Activated CD4-positive, alpha-beta T cell treated with anti-CD3 and anti-CD28 coated beads, Interleukin-2, amount 10 ng/mL, durations not matched to agents 7 days and 5 days (primary cell): ENCODE results near the gene LILRB5. TPM values are rescaled to one million over a fixed set of nuclear protein-coding genes. Genes with fewer than 3 reads are reported as not detected.
"Not testable (repeated sequence)": the region's sequence is repeated elsewhere in the genome, so short reads cannot be mapped to it uniquely, and the experiment has no call there.

Source experiments
- CTCF ChIA-PET: fragments of 350-600 bp; sonication (Branson Sonifier 250); formaldehyde crosslinking; loops from one replicate; lab custom pipeline; 2021; ENCODE audit warnings: antibody characterized with exemption; lab: Charles Lee
- POLR2A ChIA-PET: fragments of 350-600 bp; sonication (Branson Sonifier 250); formaldehyde crosslinking; loops from one replicate; lab custom pipeline; 2021; ENCODE audit warnings: antibody characterized with exemption; lab: Charles Lee
- DNase-seq: peaks from one replicate; pipeline ENCODE4 v3.0.0-alpha.2; 2020
- H3K27ac Mint-ChIP-seq: one replicate; pipeline ENCODE4 v1.8.0; 2021; ENCODE audit warnings: mild to moderate bottlenecking, moderate library complexity, mixed read lengths
- H3K27me3 Mint-ChIP-seq: one replicate; pipeline ENCODE4 v1.8.0; 2021; ENCODE audit warnings: mixed read lengths
- H3K36me3 Mint-ChIP-seq: one replicate; pipeline ENCODE4 v1.8.0; 2021; ENCODE audit warnings: low read depth, mixed read lengths
- H3K4me1 Mint-ChIP-seq: one replicate; pipeline ENCODE4 v1.8.0; 2021; ENCODE audit warnings: mixed read lengths
- H3K4me3 Mint-ChIP-seq: one replicate; pipeline ENCODE4 v1.8.0; 2021; ENCODE audit warnings: mild to moderate bottlenecking, moderate library complexity, mixed read lengths
- H3K9me3 Mint-ChIP-seq: one replicate; pipeline ENCODE4 v1.8.0; 2021; ENCODE audit warnings: mixed read lengths
- total RNA-seq, 2 experiments: library from RNA; stranded (reverse); gene quantifications; one replicate each; pipeline ENCODE4 v1.2.3, GENCODE V29; 2021

Gene LILRB5
- not detected for total RNA-seq

GRCh38 chr19:54257116-54257480 is at the start of gene LILRB5:
Gene LILRB5, minus strand, starts transcription at chr19:54257273. Its CDS starts 80 bp downstream, at chr19:54257193.
- Mint-ChIP-seq H3K4me3 (no peak within 1 kb of the TSS), H3K4me1 (no peaks in the 10 kb centered on the region), H3K36me3 (no peaks in the 10 kb centered on the region), H3K27ac (no peak within 1 kb of the TSS), H3K27me3 (no peaks in the 10 kb centered on the region), H3K9me3 (no peaks in the 10 kb centered on the region)
- ChIA-PET POLR2A (interaction anchor here (0.6 kb wide), 1 partner anchor 167 kb away, joined by 3 read pairs; no protein-coding TSS in a partner anchor), CTCF (no interaction called here)
- DNase-seq: no peak

GRCh38 chr19:54305141-54305540 is 48.1 kb upstream of the LILRB5 start:
- no peak overlapping the region for H3K4me3 Mint-ChIP-seq
- ChIA-PET POLR2A (no interaction called here), CTCF (no interaction called here)
- no peak for DNase-seq
- no peaks in the 10 kb centered on the region for H3K9me3 Mint-ChIP-seq
- peaks cover 10% of the 10 kb centered on the region for H3K27me3 Mint-ChIP-seq
- no peak overlapping the region for H3K27ac Mint-ChIP-seq
- H3K4me1 Mint-ChIP-seq: peaks cover 29% of the 10 kb centered on the region
- no peaks in the 10 kb centered on the region for H3K36me3 Mint-ChIP-seq

- peaks cover 29% of the 10 kb centered on the region for H3K4me1 Mint-ChIP-seq
- no peaks in the 10 kb centered on the region for H3K9me3 Mint-ChIP-seq
- H3K27ac Mint-ChIP-seq: no peak overlapping the region
- H3K27me3 Mint-ChIP-seq: peaks cover 18% of the 10 kb centered on the region
- no peaks in the 10 kb centered on the region for H3K36me3 Mint-ChIP-seq
- DNase-seq: no peak
- ChIA-PET CTCF (no interaction called here), POLR2A (no interaction called here)
- H3K4me3 Mint-ChIP-seq: no peak overlapping the region
These were observed 45.2 kb upstream of the LILRB5 start for GRCh38 chr19:54302257-54302656.

GRCh38 chr19:54299515-54299914 is 42.4 kb upstream of the LILRB5 start:
- ChIA-PET POLR2A (no interaction called here), CTCF (interaction anchor here (0.5 kb wide), 1 partner anchor 280 kb away, joined by 4 read pairs; no protein-coding TSS in a partner anchor)
- peaks cover 17% of the 10 kb centered on the region for H3K4me1 Mint-ChIP-seq
- H3K36me3 Mint-ChIP-seq: no peaks in the 10 kb centered on the region
- H3K4me3 Mint-ChIP-seq: no peak overlapping the region
- no peak for DNase-seq
- H3K9me3 Mint-ChIP-seq: no peaks in the 10 kb centered on the region
- peaks cover 18% of the 10 kb centered on the region for H3K27me3 Mint-ChIP-seq
- no peak overlapping the region for H3K27ac Mint-ChIP-seq

DNA sequence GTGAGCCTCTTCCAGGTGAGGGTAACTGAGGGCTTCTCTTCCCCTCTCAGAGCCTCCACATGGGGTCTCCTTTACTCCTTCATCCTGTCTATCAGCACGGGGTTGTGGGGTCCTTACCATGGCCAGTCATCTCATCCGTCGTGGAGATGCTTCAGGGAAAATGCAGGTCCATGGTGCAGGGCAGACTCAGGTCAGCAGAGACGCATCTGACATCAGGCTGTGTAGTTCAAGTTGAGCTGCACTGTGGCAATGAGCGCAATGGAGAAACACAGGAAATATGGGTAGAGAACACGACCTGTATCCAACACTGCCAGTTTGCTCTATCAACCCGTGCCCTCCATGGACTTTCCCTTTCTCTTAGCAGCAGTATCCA is 42.0 kb upstream of the LILRB5 start:
- peaks cover 18% of the 10 kb centered on the region for H3K27me3 Mint-ChIP-seq
- CTCF ChIA-PET: interaction anchor here (0.5 kb wide), 1 partner anchor 280 kb away, joined by 4 read pairs; no protein-coding TSS in a partner anchor
- POLR2A ChIA-PET: no interaction called here
- no peak overlapping the region for H3K27ac Mint-ChIP-seq
- DNase-seq: no peak
- peaks cover 13% of the 10 kb centered on the region for H3K4me1 Mint-ChIP-seq
- H3K4me3 Mint-ChIP-seq: no peak overlapping the region
- H3K9me3 Mint-ChIP-seq: no peaks in the 10 kb centered on the region
- no peaks in the 10 kb centered on the region for H3K36me3 Mint-ChIP-seq

- POLR2A ChIA-PET: no interaction called here
- no peak overlapping the region for H3K27ac Mint-ChIP-seq
- no peaks in the 10 kb centered on the region for H3K36me3 Mint-ChIP-seq
- CTCF ChIA-PET: no interaction called here
- no peaks in the 10 kb centered on the region for H3K9me3 Mint-ChIP-seq
- DNase-seq: no peak
- peaks cover 7% of the 10 kb centered on the region for H3K4me1 Mint-ChIP-seq
- H3K27me3 Mint-ChIP-seq: peaks cover 19% of the 10 kb centered on the region
- no peak overlapping the region for H3K4me3 Mint-ChIP-seq
These were observed 41.5 kb upstream of the LILRB5 start for GRCh38 chr19:54298357-54299125.

- DNase-seq: no peak
- Mint-ChIP-seq H3K27me3 (peaks cover 25% of the 10 kb centered on the region), H3K4me3 (no peak overlapping the region), H3K9me3 (no peaks in the 10 kb centered on the region), H3K4me1 (peaks cover 3% of the 10 kb centered on the region), H3K36me3 (no peaks in the 10 kb centered on the region), H3K27ac (no peak overlapping the region)
- ChIA-PET POLR2A (no interaction called here), CTCF (no interaction called here)
These were observed 40.8 kb upstream of the LILRB5 start for GRCh38 chr19:54297759-54298305.

GRCh38 chr19:54294539-54294938 is 37.5 kb upstream of the LILRB5 start:
- Mint-ChIP-seq H3K36me3 (no peaks in the 10 kb centered on the region), H3K9me3 (no peaks in the 10 kb centered on the region), H3K4me1 (no peaks in the 10 kb centered on the region), H3K4me3 (no peak overlapping the region), H3K27me3 (peaks cover 15% of the 10 kb centered on the region), H3K27ac (no peak overlapping the region)
- ChIA-PET CTCF (no interaction called here), POLR2A (no interaction called here)
- no peak for DNase-seq

GRCh38 chr19:54289160-54289559 is 32.1 kb upstream of the LILRB5 start:
- H3K9me3 Mint-ChIP-seq, H3K27ac Mint-ChIP-seq, H3K36me3 Mint-ChIP-seq, H3K4me3 Mint-ChIP-seq, DNase-seq, H3K4me1 Mint-ChIP-seq, CTCF ChIA-PET, POLR2A ChIA-PET: not testable (repeated sequence)
- peaks cover 24% of the 10 kb centered on the region for H3K27me3 Mint-ChIP-seq

DNA sequence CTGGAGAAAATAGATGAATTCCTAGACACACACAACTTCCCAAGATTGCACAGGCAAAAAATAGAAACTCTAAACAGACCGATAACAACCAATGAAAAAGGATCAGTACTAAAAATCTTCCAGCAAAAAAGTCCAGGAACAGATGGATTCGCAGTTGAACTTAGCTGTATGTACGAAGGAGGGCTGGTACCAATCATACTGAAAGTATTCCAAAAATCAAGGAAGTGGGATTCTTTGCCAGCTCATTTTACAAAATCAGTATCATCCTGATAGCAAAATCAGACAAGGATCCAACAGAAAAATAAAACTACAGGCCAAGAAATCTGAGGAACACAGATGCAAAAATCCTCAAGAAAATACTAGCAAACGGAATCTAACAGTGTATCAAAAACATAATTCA is 30.4 kb upstream of the LILRB5 start:
- POLR2A ChIA-PET: no interaction called here
- Mint-ChIP-seq H3K27me3 (peaks cover 24% of the 10 kb centered on the region), H3K36me3 (no peaks in the 10 kb centered on the region), H3K27ac (no peak overlapping the region), H3K4me1 (peaks cover 6% of the 10 kb centered on the region), H3K9me3 (no peaks in the 10 kb centered on the region), H3K4me3 (no peak overlapping the region)
- CTCF ChIA-PET: no interaction called here
- no peak for DNase-seq

- H3K27ac Mint-ChIP-seq, H3K4me1 Mint-ChIP-seq, POLR2A ChIA-PET, CTCF ChIA-PET, H3K4me3 Mint-ChIP-seq, H3K9me3 Mint-ChIP-seq, H3K36me3 Mint-ChIP-seq, DNase-seq: not testable (repeated sequence)
- peaks cover 31% of the 10 kb centered on the region for H3K27me3 Mint-ChIP-seq
These were observed 29.2 kb upstream of the LILRB5 start for GRCh38 chr19:54286283-54286682.

- H3K36me3 Mint-ChIP-seq, DNase-seq, CTCF ChIA-PET, H3K27ac Mint-ChIP-seq, H3K4me1 Mint-ChIP-seq, H3K9me3 Mint-ChIP-seq, H3K4me3 Mint-ChIP-seq, POLR2A ChIA-PET: not testable (repeated sequence)
- H3K27me3 Mint-ChIP-seq: peaks cover 38% of the 10 kb centered on the region
These were observed 28.5 kb upstream of the LILRB5 start for GRCh38 chr19:54285427-54286056.

- Mint-ChIP-seq H3K36me3 (no peaks in the 10 kb centered on the region), H3K27ac (no peak overlapping the region), H3K4me3 (no peak overlapping the region), H3K9me3 (no peaks in the 10 kb centered on the region), H3K4me1 (peaks cover 6% of the 10 kb centered on the region), H3K27me3 (peaks cover 41% of the 10 kb centered on the region)
- CTCF ChIA-PET: no interaction called here
- no peak for DNase-seq
- POLR2A ChIA-PET: no interaction called here
These were observed 25.8 kb upstream of the LILRB5 start for GRCh38 chr19:54282686-54283470.
